ENCODE data around the gene STARD9. TPM values are rescaled to one million over a fixed set of nuclear protein-coding genes. Genes with fewer than 3 reads are reported as not detected.
A peak's percentile ranks its signal among the peaks of the same experiment; 100 is the strongest.

Gene STARD9
- total RNA-seq, 4 donors from 2014 or later: 22.8 to 67.2 (median 25.2) TPM

GRCh38 chr15:42695527-42696071 lies 120.2 kb downstream of the STARD9 start:
- Histone ChIP-seq H3K4me1 (no peaks in the 10 kb centered on the region), H3K27me3 (no peaks in the 10 kb centered on the region), H3K27ac (no peak overlapping the region), H3K9me3 (no peaks in the 10 kb centered on the region), H3K36me3 (no peaks in the 10 kb centered on the region), H3K4me3 (no peak overlapping the region)
- intact Hi-C loops (cut with DNase I; ENCODE audit: low total_unique reads): no loop called here
- DNase-seq: no peak
- TF ChIP-seq POLR2A (IDR thresholded peaks at IDR 0.05) (no peak), CTCF (IDR thresholded peaks at IDR 0.05) (no peak)

- intact Hi-C loops (cut with DNase I; ENCODE audit: low total_unique reads): no loop called here
- no peak for DNase-seq
- Histone ChIP-seq H3K36me3 (no peaks in the 10 kb centered on the region), H3K9me3 (no peaks in the 10 kb centered on the region), H3K4me1 (no peaks in the 10 kb centered on the region), H3K4me3 (no peak overlapping the region), H3K27ac (no peak overlapping the region), H3K27me3 (no peaks in the 10 kb centered on the region)
- no peak for TF ChIP-seq POLR2A (IDR thresholded peaks at IDR 0.05)
- TF ChIP-seq CTCF (IDR thresholded peaks at IDR 0.05): no peak
These were observed 121.2 kb downstream of the STARD9 start for GRCh38 chr15:42696626-42697025.

- intact Hi-C loops (cut with DNase I; ENCODE audit: low total_unique reads): no loop called here
- peak; percentile 48 to 64 (median 60) for TF ChIP-seq CTCF (IDR thresholded peaks at IDR 0.05)
- no peak for TF ChIP-seq POLR2A (IDR thresholded peaks at IDR 0.05)
- H3K36me3 ChIP-seq: no peaks in the 10 kb centered on the region
These were observed 129.1 kb downstream of the STARD9 start for GRCh38 chr15:42704492-42704926.

GRCh38 chr15:42705336-42705735 lies 129.9 kb downstream of the STARD9 start:
- Histone ChIP-seq H3K4me1 (no peaks in the 10 kb centered on the region), H3K27me3 (no peaks in the 10 kb centered on the region), H3K27ac (no peak overlapping the region), H3K9me3 (no peaks in the 10 kb centered on the region), H3K4me3 (no peak overlapping the region), H3K36me3 (no peaks in the 10 kb centered on the region)
- TF ChIP-seq POLR2A (IDR thresholded peaks at IDR 0.05) (no peak), CTCF (IDR thresholded peaks at IDR 0.05) (no peak)
- DNase-seq: no peak
- intact Hi-C loops (cut with DNase I; ENCODE audit: low total_unique reads): no loop called here

More at GRCh38 chr15:42704492-42704926, 129.1 kb downstream of the STARD9 start:
- no peaks in the 10 kb centered on the region for H3K9me3 ChIP-seq
- H3K27ac ChIP-seq: no peak overlapping the region
- no peaks in the 10 kb centered on the region for H3K27me3 ChIP-seq
- H3K4me3 ChIP-seq: no peak overlapping the region
- DNase-seq: peak; percentile 46 to 53
- no peaks in the 10 kb centered on the region for H3K4me1 ChIP-seq

GRCh38 chr15:42707068-42707467 lies 131.7 kb downstream of the STARD9 start:
- intact Hi-C loops (cut with DNase I; ENCODE audit: low total_unique reads): no loop called here
- Histone ChIP-seq H3K4me3 (no peak overlapping the region), H3K27ac (no peak overlapping the region), H3K9me3 (no peaks in the 10 kb centered on the region), H3K36me3 (no peaks in the 10 kb centered on the region), H3K4me1 (no peaks in the 10 kb centered on the region), H3K27me3 (no peaks in the 10 kb centered on the region)
- DNase-seq: no peak
- TF ChIP-seq CTCF (IDR thresholded peaks at IDR 0.05) (no peak), POLR2A (IDR thresholded peaks at IDR 0.05) (no peak)

All from uterus (tissue), 4 donors.